Peyer's patch (tissue), 4 donors: ENCODE measurements around the gene SLMAP. TPM values are rescaled to one million over a fixed set of nuclear protein-coding genes. Genes with fewer than 3 reads are reported as not detected.

Source experiments
- DNase-seq, 3 donors: peaks; one replicate each; pipeline ENCODE4 v3.0.0-alpha.2; 2017 to 2019
- H3K27ac ChIP-seq, 4 donors: fragments of 200-600 bp; sonication (generic); one replicate each; pipeline ENCODE4 v1.5.1; 2016 to 2019
- H3K27me3 ChIP-seq, 2 donors: fragments of 200-600 bp; sonication (generic); one replicate each; pipeline ENCODE4 v1.5.1; 2019
- H3K36me3 ChIP-seq, 3 donors: fragments of 200-600 bp; sonication (generic); one replicate each; pipeline ENCODE4 v1.5.1; 2016 to 2019
- H3K4me1 ChIP-seq, 4 donors: fragments of 200-600 bp; sonication (generic); one replicate each; pipeline ENCODE4 v1.5.1; 2016 to 2019
- H3K4me3 ChIP-seq, 4 donors: fragments of 200-600 bp; sonication (generic); 1 replicate in 3 of 4; 2 replicates in 1 of 4; pipeline ENCODE4 v1.5.1; 2016 to 2019; ENCODE audit warnings: mild to moderate bottlenecking in 1 of 4
- H3K9me3 ChIP-seq, 4 donors: fragments of 200-600 bp; sonication (generic); one replicate each; pipeline ENCODE4 v1.5.1; 2016 to 2019; ENCODE audit warnings: mild to moderate bottlenecking in 1 of 4
- CTCF ChIP-seq, 6 experiments: fragments of 450-650 bp in 4 of 6; fragments of 200-600 bp in 2 of 6; sonication (generic) in 1 of 6; IDR thresholded peaks; one replicate each; pipeline ENCODE4 v1.5.1; 2017 to 2019; ENCODE audit warnings: antibody characterized with exemption in 6 of 6, mild to moderate bottlenecking in 3 of 6, moderate library complexity in 1 of 6
- POLR2A ChIP-seq, 2 donors: fragments of 450-650 bp; IDR thresholded peaks; one replicate each; pipeline ENCODE4 v1.5.1; 2017; ENCODE audit warnings: antibody characterized with exemption in 2 of 2, mild to moderate bottlenecking in 2 of 2, moderate library complexity in 2 of 2
- total RNA-seq, 4 donors: library from RNA; depleted of rRNA; stranded (reverse); fragments of >200 nt; gene quantifications; one replicate each; pipeline ENCODE4 v1.1.0, GENCODE V29; 2016

The SLMAP gene
- total RNA-seq, 4 donors from 2014 or later: 80.8 to 215 (median 94.4) TPM

GRCh38 chr3:57957824-57958223 is 201.7 kb downstream of the SLMAP start:
- Histone ChIP-seq H3K27me3 (no peaks in the 10 kb centered on the region), H3K4me3 (no peak overlapping the region), H3K9me3 (no peaks in the 10 kb centered on the region), H3K4me1 (peaks cover 0 to 28% (median 6%) of the 10 kb centered on the region in 4 donors), H3K27ac (no peak overlapping the region), H3K36me3 (no peaks in the 10 kb centered on the region)
- TF ChIP-seq POLR2A (IDR thresholded peaks at IDR 0.05) (no peak), CTCF (IDR thresholded peaks at IDR 0.05) (no peak)
- no peak for DNase-seq

- no peak overlapping the region for H3K4me3 ChIP-seq
- peaks cover 0 to 27% (median 6%) of the 10 kb centered on the region in 4 donors for H3K4me1 ChIP-seq
- H3K9me3 ChIP-seq: no peaks in the 10 kb centered on the region
- peak overlapping the region; percentile 47 to 92 (median 66) for H3K27ac ChIP-seq
- no peaks in the 10 kb centered on the region for H3K36me3 ChIP-seq
- no peaks in the 10 kb centered on the region for H3K27me3 ChIP-seq
- TF ChIP-seq POLR2A (IDR thresholded peaks at IDR 0.05): no peak
- TF ChIP-seq CTCF (IDR thresholded peaks at IDR 0.05): no peak
- DNase-seq: peak in 1 of 3 donors; percentile 60
Measured at GRCh38 chr3:57958642-57959422, 202.7 kb downstream of the SLMAP start.

GRCh38 chr3:57959423-57960173 is 203.5 kb downstream of the SLMAP start:
- Histone ChIP-seq H3K4me1 (peaks cover 0 to 27% (median 6%) of the 10 kb centered on the region in 4 donors), H3K27me3 (no peaks in the 10 kb centered on the region), H3K9me3 (no peaks in the 10 kb centered on the region), H3K27ac (peak overlapping the region; percentile 47 to 92 (median 66)), H3K36me3 (no peaks in the 10 kb centered on the region), H3K4me3 (no peak overlapping the region)
- peak in 2 of 3 donors; percentile 37 to 80 for DNase-seq
- no peak for TF ChIP-seq CTCF (IDR thresholded peaks at IDR 0.05)
- TF ChIP-seq POLR2A (IDR thresholded peaks at IDR 0.05): peak in 1 of 2 donors; percentile 38

- Histone ChIP-seq H3K27me3 (no peaks in the 10 kb centered on the region), H3K36me3 (no peaks in the 10 kb centered on the region), H3K27ac (peak overlapping the region; percentile 15 to 92 (median 66)), H3K4me3 (no peak overlapping the region), H3K9me3 (no peaks in the 10 kb centered on the region), H3K4me1 (peaks cover 0 to 27% (median 6%) of the 10 kb centered on the region in 4 donors)
- no peak for DNase-seq
- no peak for TF ChIP-seq CTCF (IDR thresholded peaks at IDR 0.05)
- no peak for TF ChIP-seq POLR2A (IDR thresholded peaks at IDR 0.05)
Measured at GRCh38 chr3:57960174-57960505, 204.0 kb downstream of the SLMAP start.

- Histone ChIP-seq H3K27ac (peak overlapping the region in 3 of 4 donors; percentile 49 to 92 (median 81)), H3K36me3 (no peaks in the 10 kb centered on the region), H3K27me3 (no peaks in the 10 kb centered on the region), H3K9me3 (no peaks in the 10 kb centered on the region), H3K4me1 (peaks cover 0 to 27% (median 6%) of the 10 kb centered on the region in 4 donors), H3K4me3 (no peak overlapping the region)
- DNase-seq: peak in 2 of 3 donors; percentile 77 to 83
- TF ChIP-seq POLR2A (IDR thresholded peaks at IDR 0.05) (no peak), CTCF (IDR thresholded peaks at IDR 0.05) (no peak)
Measured at GRCh38 chr3:57961177-57961827, 205.2 kb downstream of the SLMAP start.
